Stimulated activated CD4-positive, alpha-beta T cell treated with anti-CD3 and anti-CD28 coated beads, Interleukin-4, amount 100 ng/mL, for 48 hours (primary cell): Measurements from ENCODE around the gene RANBP17.
"Not testable (repeated sequence)": the region's sequence is repeated elsewhere in the genome, so short reads cannot be mapped to it uniquely, and the experiment has no call there.

Source experiments
- DNase-seq, 2 donors: peaks; one replicate each; pipeline ENCODE4 v3.0.0-alpha.2; 2020; ENCODE audit warnings: low read depth in 2 of 2

RANBP17 gene

GRCh38 chr5:170861917-170862766 lies at the start of gene RANBP17:
Gene RANBP17 (plus strand): TSS chr5:170862018.
- no peak for DNase-seq

- DNase-seq = no peak
Observed at GRCh38 chr5:170813231-170813630, 48.6 kb upstream of the RANBP17 start.

GRCh38 chr5:170817195-170817594 lies 44.6 kb upstream of the RANBP17 start:
- no peak for DNase-seq

GRCh38 chr5:170818232-170818631 lies 43.6 kb upstream of the RANBP17 start:
- no peak for DNase-seq

- DNase-seq = no peak
Observed at GRCh38 chr5:170819824-170820223, 42.0 kb upstream of the RANBP17 start.

GRCh38 chr5:170821257-170821800 lies 40.5 kb upstream of the RANBP17 start:
- DNase-seq = no peak

- DNase-seq = no peak
Observed at GRCh38 chr5:170826117-170826516, 35.7 kb upstream of the RANBP17 start.

- DNase-seq = no peak
Observed at GRCh38 chr5:170832241-170832640, 29.6 kb upstream of the RANBP17 start.

- DNase-seq = not testable (repeated sequence)
Observed at GRCh38 chr5:170833981-170834380, 27.8 kb upstream of the RANBP17 start.

- no peak for DNase-seq
Observed at GRCh38 chr5:170836226-170836625, 25.6 kb upstream of the RANBP17 start.

- no peak for DNase-seq
Observed at GRCh38 chr5:170843870-170844269, 17.9 kb upstream of the RANBP17 start.

GRCh38 chr5:170844651-170845050 lies 17.2 kb upstream of the RANBP17 start:
- DNase-seq = no peak

GRCh38 chr5:170846416-170846815 lies 15.4 kb upstream of the RANBP17 start:
- no peak for DNase-seq

GRCh38 chr5:170846846-170847245 lies 15.0 kb upstream of the RANBP17 start:
- DNase-seq = no peak

- DNase-seq = no peak
Observed at GRCh38 chr5:170848033-170848432, 13.8 kb upstream of the RANBP17 start.

- no peak for DNase-seq
Observed at GRCh38 chr5:170849374-170849773, 12.4 kb upstream of the RANBP17 start.

- DNase-seq = no peak
Observed at GRCh38 chr5:170854566-170854965, 7.3 kb upstream of the RANBP17 start.

GRCh38 chr5:170857066-170857465 lies 4.8 kb upstream of the RANBP17 start:
- DNase-seq = no peak

GRCh38 chr5:170860415-170860814 lies 1.4 kb upstream of the RANBP17 start:
- no peak for DNase-seq

- DNase-seq = no peak
Observed at GRCh38 chr5:170860818-170861666, 776 bp upstream of the RANBP17 start.

- no peak for DNase-seq
Observed at GRCh38 chr5:170861667-170861916, 226 bp upstream of the RANBP17 start.

GRCh38 chr5:170863646-170864045 lies 1.8 kb downstream of the RANBP17 start:
- DNase-seq = no peak

GRCh38 chr5:170865622-170866021 lies 3.8 kb downstream of the RANBP17 start:
- DNase-seq = no peak
